ENCODE results near the gene ELOVL1.

The ELOVL1 gene

GRCh38 chr1:43354936-43355335, 12.9 kb downstream of the ELOVL1 start:
- DNase-seq (ENCODE audit: low spot score) = no peak

GRCh38 chr1:43354471-43354870, 13.3 kb downstream of the ELOVL1 start:
- no peak for DNase-seq (ENCODE audit: low spot score)

- no peak for DNase-seq (ENCODE audit: low spot score)
These were observed 14.9 kb downstream of the ELOVL1 start for GRCh38 chr1:43352881-43353280.

- DNase-seq (ENCODE audit: low spot score) = no peak
These were observed 15.5 kb downstream of the ELOVL1 start for GRCh38 chr1:43352351-43352705.

GRCh38 chr1:43351421-43352350, 16.1 kb downstream of the ELOVL1 start:
- DNase-seq (ENCODE audit: low spot score) = no peak

GRCh38 chr1:43350976-43351375, 16.8 kb downstream of the ELOVL1 start:
- no peak for DNase-seq (ENCODE audit: low spot score)

DNA sequence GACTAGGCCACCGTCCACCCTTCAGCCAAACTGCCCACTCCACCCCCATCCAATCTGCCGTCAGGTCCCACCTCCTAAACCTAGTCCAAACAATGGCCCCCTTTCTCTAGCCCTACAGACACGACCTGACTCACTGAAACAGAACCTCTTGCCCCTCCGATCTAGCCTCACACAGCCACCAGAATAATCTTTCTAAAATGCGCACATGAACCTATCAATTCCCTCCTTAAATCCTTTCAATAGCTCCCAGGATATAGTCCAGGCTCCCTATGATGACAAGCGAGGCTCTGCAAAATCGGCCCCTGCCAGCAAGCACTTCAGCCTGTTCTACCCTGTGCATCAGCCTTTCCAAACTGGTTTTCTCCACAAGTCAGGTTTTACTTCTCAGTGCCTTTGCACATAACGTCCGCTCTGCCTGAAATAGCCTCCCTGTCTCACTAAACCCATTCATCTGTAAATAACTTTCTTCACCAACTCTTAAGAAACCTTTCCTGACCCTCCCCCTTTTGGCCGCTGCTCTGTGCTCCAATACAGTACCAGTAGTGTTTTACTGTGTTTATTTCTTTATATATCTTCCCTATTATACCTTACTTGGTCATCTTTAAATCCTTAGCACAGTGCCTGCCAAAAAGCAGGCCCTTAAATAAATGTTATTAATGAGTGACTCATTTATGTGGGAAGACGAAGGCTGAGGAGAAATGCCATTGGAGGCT, 18.1 kb downstream of the ELOVL1 start:
- no peak for DNase-seq (ENCODE audit: low spot score)

GRCh38 chr1:43348809-43349593, 18.8 kb downstream of the ELOVL1 start:
- peak; percentile 58 for DNase-seq (ENCODE audit: low spot score)

DNA sequence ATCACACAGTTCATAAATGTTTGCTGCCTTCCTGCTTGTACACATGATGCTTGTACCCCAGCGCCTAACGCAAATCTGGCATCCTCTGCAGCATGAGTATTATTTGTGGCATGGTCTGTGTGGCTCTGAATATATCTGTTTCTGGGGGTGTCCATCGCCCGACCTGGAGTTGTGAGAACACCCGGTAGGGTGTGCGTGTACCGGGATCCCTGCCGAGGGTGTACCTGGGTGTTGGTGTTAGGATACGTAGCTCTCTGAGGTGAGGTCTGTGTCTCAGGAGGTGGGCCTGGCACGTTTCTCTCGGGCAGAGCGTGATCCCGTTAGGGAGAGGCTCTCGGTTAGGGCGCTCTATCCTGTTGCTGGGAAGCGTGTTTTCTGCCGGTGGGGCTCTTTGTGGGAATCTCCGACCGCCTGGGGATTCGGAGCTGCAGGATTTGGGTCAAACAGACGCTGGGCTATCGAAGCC, 19.4 kb downstream of the ELOVL1 start:
- no peak for DNase-seq (ENCODE audit: low spot score)

DNA sequence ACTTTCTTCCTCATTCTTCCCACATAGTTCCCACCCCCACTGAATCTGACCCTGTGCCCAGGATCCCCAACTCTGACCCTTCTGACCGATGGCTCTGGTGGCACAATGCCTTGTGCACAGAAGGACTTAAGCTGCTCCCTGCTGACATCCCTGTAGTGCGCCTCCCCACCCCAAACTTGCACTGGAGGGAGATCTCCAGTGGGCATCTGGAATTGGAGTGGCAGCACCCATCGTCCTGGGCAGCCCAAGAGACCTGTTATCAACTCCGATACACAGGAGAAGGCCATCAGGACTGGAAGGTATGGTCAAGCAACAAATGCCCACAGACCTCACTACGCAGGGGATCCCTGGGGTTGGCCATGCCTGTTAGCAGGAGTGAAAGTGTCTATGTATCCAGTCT, 21.2 kb downstream of the ELOVL1 start:
- DNase-seq (ENCODE audit: low spot score) = no peak

DNA sequence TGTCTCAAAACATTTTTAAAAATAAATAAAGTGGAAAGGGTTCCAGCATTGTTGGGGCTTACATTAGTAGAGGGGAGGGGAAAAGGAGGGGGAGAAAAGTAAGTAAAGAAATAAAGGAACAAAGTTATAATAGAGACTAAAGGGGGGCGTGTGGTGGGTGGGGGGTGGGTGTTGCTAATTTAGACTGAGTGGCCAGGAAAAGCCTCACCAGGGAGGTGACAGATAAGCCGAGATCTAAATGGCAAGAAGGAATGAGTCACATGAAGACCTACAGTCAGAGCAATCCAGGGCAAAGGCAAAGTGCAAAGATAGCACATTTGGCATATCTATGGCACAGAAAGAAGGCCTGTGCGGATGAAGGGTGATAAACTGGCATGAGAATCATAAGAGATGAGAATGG, 22.7 kb downstream of the ELOVL1 start:
- DNase-seq (ENCODE audit: low spot score) = no peak

GRCh38 chr1:43344267-43344850, 23.5 kb downstream of the ELOVL1 start:
- no peak for DNase-seq (ENCODE audit: low spot score)

- no peak for DNase-seq (ENCODE audit: low spot score)
These were observed 27.3 kb downstream of the ELOVL1 start for GRCh38 chr1:43340559-43340958.

DNA sequence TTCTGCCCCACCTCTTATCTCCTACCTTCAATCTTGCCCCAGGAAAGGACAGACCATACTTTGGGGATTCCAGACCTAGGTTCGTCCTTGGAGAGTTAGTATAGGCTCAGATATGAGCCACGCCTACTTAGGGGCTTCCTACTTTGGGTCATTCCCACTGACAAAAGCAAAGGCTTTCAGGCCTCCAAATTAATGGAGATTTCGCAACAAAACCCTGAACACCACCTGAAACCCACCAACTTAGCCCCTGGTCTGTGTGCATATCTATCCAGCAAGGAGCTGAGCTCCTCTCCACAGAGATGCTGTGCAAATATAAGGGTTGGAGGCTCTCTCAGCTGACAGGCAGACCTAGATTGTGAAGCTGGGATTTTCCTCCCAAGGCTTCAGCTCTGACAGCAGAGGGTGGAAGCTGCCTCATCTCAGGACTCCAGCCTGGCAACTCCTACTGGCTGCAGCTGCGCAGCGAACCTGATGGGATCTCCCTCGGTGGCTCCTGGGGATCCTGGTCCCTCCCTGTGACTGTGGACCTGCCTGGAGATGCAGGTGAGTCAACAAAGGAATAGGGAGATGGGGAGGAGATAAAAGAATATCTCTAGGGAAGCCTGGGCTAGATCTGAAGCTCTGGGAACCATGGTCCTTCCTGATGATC, 28.1 kb downstream of the ELOVL1 start:
- no peak for DNase-seq (ENCODE audit: low spot score)

DNA sequence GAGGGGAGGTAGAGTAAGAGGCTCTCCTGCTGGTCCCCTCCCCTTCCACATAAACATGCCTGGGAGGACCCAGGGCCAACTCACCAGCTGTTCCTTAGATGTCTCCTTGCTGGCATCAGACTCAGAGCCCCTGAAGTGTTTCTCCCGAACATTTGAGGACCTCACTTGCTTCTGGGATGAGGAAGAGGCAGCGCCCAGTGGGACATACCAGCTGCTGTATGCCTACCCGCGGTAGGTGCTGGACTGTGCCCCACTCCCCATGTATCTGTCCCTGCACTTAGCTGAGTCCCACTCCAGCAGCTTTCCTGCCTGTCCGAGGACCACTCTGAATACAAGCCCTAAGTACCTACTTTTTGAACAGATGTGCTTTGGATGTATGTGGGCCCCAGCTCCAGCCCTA, 29.8 kb downstream of the ELOVL1 start:
- no peak for DNase-seq (ENCODE audit: low spot score)

DNA sequence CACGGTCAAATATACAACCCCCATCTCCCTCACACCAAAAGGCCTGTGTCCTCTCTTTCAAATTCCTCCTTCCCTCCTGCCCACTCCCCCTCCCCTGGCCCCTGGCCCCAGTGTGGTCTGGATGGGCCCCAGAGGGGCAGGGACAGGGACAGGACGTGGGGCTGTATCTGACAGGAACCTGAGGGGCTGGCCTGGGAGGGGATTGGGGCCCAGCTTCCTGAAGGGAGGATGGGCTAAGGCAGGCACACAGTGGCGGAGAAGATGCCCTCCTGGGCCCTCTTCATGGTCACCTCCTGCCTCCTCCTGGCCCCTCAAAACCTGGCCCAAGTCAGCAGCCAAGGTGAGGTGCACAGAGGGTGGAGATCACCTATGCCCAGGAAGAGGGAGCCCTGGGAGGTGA, 30.2 kb downstream of the ELOVL1 start, which contains the start of gene MPL:
Gene MPL, plus strand, starts transcription at position 231 of the 400 bp plus-strand sequence. Its CDS starts 31 bp downstream, at position 262.
- DNase-seq (ENCODE audit: low spot score) = no peak

DNA sequence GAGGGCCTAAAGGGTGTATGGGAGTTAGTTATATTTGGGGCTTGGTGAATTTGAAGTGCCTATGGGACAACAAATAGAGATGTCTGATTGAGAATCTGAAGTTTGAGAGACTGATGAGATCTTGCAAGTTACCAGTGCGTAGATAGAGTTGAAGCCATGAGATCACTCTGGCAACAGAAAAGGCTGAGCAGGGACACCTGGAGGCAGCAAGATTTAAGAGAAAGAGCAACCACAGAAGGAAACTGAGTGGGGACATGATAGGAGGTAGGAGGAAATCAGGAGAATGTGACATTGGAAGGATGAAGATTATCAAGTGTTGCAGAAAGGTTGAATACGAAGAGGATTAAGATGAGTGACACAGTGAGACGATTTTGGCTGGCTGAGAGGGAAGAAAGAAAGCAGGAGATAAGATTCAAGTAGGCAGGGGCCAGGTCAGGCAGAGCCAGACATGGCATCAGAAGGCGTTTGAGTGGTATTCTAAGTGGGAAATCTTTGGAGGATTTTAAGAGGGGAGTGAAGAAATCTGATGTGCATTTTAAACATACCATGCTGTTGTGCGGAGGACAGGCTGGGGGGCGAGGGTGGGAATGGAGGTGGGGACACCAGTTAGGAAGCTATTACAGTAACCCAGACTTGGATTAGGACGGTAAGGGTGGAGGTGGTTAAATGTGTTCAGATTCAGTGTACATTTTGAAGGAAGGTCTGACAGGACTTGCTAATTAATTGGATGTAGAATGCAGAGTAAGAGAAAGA, 33.2 kb downstream of the ELOVL1 start:
- no peak for DNase-seq (ENCODE audit: low spot score)

DNA sequence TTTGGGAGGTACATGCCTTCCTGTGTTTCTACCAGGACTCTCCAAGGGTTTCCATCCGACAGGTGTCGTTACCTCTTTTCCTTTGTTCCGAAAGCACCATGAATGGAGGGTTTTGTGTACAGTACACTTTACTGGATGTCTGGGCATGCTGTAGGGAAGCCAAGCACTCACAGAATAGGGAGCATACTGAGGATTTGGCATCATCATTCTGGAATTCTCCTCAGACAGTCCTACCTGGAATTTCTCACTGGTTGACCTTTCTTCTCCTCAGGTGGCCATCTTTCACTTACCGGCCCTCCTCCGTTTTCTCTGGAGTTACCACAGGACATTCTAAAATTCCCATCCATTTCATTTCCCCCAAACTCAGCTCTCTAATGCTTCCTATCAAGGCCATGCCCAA, 36.1 kb downstream of the ELOVL1 start:
- DNase-seq (ENCODE audit: low spot score) = no peak

DNA sequence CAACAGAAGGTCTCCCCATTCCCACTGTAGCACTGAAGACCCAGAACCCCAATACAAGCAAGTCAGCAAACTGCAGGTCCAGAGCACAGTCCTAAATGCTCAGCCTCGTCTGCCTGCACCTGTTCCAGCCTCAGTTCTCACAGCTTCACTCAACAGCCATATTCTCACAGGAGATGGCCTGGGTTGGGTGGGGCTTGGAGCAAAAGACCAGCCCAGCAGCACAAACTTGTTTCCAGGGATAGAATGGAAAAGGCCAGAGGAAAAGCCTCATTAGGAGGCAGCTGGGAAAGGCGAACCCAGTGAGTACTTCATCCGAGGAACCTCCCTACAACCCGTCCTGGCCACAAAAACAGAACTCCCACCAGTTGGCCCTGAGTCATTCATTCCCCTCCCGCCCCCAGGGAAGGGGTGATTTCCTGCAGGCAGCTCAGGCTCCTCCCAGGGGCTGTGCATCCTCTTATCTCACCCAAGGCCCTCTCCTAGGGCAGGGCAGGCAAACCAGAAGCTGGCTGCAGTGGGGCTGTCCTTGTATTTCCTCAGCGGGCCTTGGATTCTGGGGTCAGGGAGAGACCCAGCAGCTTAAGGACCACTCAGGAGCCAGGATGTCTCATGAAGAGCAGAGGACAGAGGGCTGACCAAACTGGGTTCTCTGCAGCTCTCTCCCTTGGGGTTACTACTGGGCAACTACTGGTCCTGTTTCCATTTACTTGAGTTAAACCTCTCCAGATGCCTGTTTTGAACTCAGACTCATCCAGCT, 37.6 kb downstream of the ELOVL1 start:
- DNase-seq (ENCODE audit: low spot score) = no peak
